Coronary artery (tissue), 2 donors: ENCODE measurements around the gene NUDT3.
"Not testable (repeated sequence)": the region's sequence is repeated elsewhere in the genome, so short reads cannot be mapped to it uniquely, and the experiment has no call there.

Experiments
- DNase-seq: peaks from one replicate; pipeline ENCODE4 v3.0.0-alpha.2; 2017; ENCODE audit warnings: low spot score
- H3K27ac ChIP-seq, 2 donors: fragments of 200-600 bp; sonication (generic); one replicate each; pipeline ENCODE4 v1.5.1; 2016 to 2019
- H3K4me3 ChIP-seq: fragments of 200-600 bp; sonication (generic); 2 replicates; pipeline ENCODE4 v1.5.1; 2016; ENCODE audit warnings: mild to moderate bottlenecking, moderate library complexity
- CTCF ChIP-seq: fragments of 200-600 bp; sonication (generic); IDR thresholded peaks from one replicate; pipeline ENCODE4 v1.5.1; 2019; ENCODE audit warnings: antibody characterized with exemption

The NUDT3 gene

DNA sequence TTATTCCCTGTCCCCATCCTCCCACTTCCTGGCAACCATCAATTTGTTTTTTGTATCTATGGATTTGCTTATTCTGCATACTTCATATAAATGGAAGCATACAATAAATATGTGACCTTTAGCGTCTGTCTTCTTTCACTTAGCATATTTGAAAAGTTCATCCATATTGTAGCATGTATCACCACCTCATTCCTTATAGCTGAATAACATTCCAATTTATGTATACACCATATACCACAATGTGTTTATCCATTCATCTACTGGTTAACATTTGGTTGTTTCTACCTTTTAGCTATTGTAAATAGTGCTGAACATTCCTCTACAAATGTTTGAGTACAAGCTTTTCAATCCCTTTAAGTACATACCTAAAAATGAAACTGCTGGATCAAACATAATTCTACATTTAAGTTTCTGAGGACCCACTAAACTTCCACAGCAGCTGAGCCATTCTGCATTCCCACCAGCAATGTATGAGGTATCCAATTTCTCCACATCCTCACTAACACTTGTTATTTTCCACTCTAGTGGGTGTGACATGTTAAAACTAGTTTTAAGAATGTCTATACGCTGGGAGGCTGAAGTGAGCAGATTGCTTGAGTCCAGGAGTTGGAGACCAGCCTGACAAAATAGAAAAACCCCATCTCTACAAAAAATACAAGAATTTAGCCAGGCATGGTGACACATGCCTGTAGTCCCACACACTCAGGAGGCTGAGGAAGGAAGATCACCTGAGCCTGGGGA lies 32.9 kb downstream of the NUDT3 start:
- TF ChIP-seq CTCF: no peak
- peak overlapping the region; percentile 42 for H3K4me3 ChIP-seq
- DNase-seq: no peak
- peak overlapping the region in 1 of 2 donors; percentile 23 for H3K27ac ChIP-seq

GRCh38 chr6:34358389-34358905 lies 34.0 kb downstream of the NUDT3 start:
- DNase-seq: no peak
- H3K27ac ChIP-seq: no peak overlapping the region

DNA sequence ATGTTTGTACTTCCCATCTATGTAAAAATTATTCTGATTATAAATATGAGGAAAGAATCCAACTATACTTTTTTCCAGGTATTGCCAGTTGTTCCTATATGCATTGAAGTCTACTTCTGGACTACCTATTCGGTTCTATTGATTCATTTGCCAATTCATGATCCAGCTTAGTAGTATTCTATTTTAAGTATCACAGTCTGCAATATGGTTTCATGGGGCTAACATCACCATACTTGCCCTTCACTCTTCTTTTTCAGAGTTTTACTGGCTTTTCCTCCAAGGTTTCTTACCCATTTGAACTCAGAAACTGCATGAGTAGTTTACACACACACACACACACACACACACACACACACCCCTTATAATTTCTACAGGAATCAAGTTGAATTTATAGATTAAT lies 34.5 kb downstream of the NUDT3 start:
- Histone ChIP-seq H3K27ac (no peak overlapping the region), H3K4me3 (no peak overlapping the region)
- no peak for TF ChIP-seq CTCF
- no peak for DNase-seq

More at GRCh38 chr6:34358389-34358905, 34.0 kb downstream of the NUDT3 start:
- no peak overlapping the region for H3K4me3 ChIP-seq
- no peak for TF ChIP-seq CTCF

DNA sequence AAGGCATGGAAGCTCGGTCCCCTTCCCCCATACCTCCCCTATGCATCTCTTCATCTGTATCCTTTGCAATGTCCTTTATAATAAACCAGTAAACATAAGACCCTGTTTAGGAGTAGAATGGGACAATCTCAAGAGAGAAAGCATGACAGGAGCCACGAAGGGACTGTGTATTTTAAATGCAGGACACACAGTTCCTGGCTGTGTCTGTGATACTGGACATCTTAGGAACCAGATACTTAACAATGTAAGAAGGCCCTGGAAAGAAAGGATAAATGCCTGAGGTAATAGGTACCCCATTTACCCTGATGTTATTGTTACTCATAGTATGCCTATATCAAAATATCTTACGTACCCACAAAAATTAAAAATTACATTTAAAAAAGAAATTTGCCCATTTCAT lies 36.6 kb downstream of the NUDT3 start:
- DNase-seq: no peak
- no peak overlapping the region for H3K27ac ChIP-seq
- no peak for TF ChIP-seq CTCF
- no peak overlapping the region for H3K4me3 ChIP-seq

DNA sequence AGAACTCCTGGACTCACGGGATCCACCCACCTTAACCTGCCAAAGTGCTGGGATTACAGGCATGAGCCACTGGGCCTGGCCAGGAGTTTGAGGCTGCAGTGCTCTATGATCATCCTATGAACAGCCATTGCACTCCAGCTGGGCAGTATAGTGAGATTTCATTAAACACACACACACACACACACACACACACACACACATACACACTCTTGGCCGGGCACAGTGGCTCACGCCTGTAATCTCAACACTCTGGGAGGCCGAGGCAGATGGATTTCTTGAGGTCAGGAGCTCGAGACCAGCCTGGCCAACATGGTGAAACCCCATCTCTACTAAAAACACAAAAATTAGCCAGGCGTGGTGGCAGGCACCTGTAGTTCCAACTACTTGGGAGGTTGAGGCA lies 38.2 kb downstream of the NUDT3 start:
- H3K4me3 ChIP-seq, DNase-seq, H3K27ac ChIP-seq: not testable (repeated sequence)

GRCh38 chr6:34353530-34353929 lies 38.9 kb downstream of the NUDT3 start:
- H3K27ac ChIP-seq, H3K4me3 ChIP-seq, DNase-seq: not testable (repeated sequence)

GRCh38 chr6:34352305-34352937 lies 40.0 kb downstream of the NUDT3 start:
- no peak for DNase-seq
- TF ChIP-seq CTCF: no peak
- H3K27ac ChIP-seq: no peak overlapping the region
- no peak overlapping the region for H3K4me3 ChIP-seq

DNA sequence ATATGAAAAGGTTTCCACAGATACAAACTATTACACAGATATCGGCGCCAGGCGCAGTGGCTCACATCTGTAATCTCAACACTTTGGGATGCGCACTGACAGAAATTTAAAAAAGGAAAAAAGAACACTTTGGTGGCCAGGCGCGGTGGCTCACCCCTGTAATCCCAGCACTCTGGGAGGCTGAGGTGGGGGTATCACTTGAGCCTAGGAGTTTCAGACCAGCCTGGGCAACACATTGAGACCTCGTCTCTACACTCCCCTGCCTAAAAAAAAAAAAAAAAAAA lies 41.6 kb downstream of the NUDT3 start:
- no peak overlapping the region for H3K27ac ChIP-seq
- no peak for TF ChIP-seq CTCF
- no peak for DNase-seq
- H3K4me3 ChIP-seq: no peak overlapping the region
